GM19438 (cell line): Measurements from ENCODE around the gene GNAT1.

ENCODE experiments used
- ATAC-seq: cut with Tn5 transposase; IDR thresholded peaks from one replicate; pipeline ENCODE4 v1.9.1; 2021; ENCODE audit warnings: low read depth; ENCODE audit not compliant: unreplicated experiment

Gene GNAT1

DNA sequence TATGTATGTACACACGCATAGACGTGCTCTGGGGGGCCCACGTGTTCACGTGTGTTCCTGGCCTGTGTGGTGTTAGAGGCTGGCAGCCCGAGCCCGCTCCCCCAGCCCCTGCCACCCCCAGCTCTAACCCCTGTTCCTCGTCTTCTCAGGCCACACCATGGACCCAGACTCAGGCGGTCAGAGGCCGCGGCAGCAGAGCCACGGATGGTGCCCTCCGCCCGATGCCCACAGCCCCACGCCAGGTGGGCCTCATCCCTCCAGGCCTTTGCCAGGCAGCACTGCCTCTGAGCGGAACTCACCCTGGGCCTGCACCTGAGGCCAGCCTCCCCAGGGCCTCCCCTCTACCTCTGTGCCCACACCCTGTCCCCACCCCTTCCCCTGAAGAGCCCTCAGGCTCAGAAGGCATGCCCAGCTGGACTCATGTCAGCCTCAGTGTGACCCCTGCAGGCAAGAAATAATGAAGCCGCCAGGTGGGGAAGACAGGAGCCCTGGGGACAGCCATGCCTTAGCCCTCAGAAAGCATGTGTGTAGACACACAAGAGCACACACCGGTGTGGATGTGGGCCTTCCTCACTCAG is 16.4 kb upstream of the GNAT1 start:
- ATAC-seq = no peak

DNA sequence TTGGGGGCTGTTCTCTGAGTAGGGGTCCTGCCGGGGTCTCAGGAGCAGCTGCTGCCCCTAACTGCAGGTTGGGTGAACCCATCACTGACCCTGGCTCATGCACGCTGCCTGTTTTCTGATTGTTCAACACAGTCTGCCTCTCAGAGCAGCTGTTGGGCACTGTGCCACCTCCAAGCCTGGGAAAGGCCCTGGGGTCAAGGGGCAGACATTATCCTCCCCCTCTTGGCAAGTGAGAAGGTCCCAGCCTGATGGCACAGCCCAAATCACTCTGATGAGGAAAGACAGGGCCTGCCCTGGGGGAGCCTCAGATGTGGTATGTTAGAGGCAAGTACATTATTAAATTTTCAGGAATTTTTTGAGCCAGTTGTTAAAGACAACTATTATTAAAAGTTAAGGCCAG is 14.1 kb upstream of the GNAT1 start:
- ATAC-seq = no peak

DNA sequence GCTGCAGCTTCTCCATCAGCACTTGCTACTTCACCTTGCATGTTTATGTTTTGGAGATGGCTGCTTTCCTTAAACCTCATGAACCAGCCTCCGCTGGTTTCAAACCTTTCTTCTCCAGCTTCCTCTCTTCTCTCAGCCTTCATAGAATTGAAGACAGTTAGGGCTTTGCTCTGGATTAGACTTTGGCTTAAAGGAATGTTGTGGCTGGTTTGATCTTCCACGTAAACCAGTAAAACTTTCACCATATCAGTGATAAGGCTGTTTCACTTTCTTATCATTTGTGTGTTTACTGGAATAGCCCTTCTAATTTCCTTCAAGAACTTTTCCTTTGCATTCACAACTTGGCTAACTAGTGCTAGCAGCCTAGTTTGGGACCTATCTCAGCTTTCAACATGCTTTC is 11.7 kb upstream of the GNAT1 start:
- ATAC-seq = no peak

DNA sequence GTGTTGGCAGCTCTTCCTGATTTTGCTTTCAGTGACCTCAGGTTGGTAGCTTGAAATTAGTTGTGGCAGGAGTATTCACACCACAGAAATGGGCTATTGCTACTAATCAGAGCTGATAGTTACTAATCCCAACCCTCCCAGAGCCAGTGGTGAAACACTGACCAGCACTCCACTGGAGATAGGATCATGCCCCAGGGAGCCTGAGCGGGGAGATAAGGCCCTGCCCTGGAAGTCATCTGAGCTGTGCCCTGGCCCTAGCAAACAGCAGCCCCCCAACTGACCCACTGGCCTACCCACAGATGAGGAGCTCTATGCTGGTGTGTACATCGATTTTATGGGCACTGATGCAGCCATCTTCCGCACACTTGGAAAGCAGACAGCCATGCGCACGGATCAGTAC is 9.4 kb upstream of the GNAT1 start:
- no peak for ATAC-seq

DNA sequence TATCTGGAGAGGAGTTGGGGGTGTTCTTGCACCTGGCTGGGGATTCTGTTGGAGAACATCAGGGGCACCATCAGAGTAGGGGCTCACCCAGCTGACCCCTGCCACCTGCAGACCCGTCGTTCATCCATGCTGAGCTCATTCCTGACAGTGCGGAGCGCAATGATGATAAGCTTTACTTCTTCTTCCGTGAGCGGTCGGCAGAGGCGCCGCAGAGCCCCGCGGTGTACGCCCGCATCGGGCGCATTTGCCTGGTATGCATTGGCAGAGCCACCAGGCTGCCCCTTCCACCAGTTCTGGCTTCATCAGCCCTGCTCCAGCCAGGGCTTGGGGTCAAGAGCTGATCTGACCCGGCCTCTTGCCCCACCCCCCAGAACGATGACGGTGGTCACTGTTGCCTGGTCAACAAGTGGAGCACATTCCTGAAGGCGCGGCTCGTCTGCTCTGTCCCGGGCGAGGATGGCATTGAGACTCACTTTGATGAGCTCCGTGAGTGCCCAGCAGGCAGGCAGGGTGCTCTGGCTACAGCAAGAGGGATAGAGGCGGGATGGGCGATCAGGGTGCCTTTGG is 8.8 kb upstream of the GNAT1 start:
- ATAC-seq = no peak

DNA sequence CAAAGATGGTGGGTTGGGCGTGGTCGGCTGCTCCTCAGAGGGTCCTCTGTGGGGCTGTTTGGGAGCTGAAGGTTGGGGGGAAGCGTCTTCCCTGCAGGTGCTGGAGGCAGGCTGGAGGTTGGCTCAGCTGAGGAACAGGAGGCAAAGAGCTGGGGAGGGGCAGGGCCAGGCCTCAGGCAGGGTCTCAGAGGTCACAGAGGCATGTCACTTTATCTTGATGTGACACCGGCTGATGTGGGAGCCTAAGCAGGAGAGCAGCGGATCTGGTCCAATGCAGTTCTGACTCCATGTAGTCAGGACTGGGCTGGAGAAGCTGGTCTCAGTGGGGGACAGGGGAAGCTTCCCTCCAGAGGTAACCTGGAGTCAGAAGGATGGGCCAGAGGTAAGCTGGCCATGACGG is 7.7 kb upstream of the GNAT1 start:
- no peak for ATAC-seq

DNA sequence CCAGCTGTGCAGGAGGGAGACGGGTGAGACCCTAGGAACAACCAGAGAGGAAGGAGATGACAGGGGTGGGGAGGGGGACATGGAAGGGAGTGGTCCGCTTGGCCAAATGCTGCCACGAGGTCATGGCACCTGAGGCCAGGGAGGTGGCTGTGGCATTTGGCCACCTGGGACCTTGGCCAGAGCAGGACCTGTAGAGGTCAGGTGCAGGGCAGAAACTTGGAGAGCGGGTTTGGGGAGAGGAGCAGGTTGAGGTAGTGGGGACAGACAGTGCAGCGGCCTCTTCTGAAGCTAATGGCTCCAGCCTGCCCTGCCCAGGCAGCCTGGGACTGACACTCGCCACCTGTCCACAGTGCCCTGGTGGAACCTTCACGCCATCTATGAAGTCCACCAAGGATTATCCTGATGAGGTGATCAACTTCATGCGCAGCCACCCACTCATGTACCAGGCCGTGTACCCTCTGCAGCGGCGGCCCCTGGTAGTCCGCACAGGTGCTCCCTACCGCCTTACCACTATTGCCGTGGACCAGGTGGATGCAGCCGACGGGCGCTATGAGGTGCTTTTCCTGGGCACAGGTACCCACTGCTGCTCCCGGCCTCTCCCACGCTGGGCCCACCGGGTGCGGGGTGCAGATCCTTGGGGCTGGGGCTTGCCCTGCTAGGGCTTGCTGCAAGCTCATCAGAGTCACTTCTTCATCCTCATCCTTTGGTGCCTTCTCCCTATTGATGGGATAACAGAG is 7.0 kb upstream of the GNAT1 start:
- ATAC-seq = no peak

DNA sequence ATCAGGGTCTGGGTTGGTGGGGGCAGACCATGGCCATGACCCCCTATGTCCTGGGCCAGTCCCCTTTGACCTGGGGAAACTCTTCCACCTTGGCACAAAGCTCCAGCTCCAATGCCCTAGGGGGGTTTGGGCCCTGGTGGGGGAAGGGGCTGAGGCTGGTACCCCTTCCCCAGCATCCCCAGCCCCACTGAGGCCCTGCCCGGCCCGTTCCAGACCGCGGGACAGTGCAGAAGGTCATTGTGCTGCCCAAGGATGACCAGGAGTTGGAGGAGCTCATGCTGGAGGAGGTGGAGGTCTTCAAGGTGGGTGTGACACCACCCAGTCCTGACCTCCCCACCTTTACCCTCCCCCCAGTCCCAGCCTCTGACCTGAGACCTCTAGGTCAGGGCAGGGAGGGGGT is 6.2 kb upstream of the GNAT1 start:
- ATAC-seq = no peak

DNA sequence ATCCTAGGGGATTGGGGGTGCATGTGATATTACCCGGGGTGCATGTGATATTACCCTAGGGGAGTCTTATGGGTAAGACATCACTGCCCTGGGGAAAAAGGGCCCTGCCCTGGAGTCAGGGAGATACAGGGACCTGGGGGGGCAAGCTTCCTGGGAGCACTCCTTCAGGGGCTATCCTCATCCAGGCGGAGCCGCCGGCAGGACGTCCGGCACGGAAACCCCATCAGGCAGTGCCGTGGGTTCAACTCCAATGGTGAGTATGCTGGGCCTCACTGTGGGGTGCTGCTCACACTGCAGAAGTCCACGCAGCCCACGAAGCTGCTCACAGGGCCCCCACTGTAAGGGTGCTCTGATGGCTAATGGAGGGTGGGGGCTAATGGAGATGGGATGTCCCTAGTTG is 5.3 kb upstream of the GNAT1 start:
- no peak for ATAC-seq

DNA sequence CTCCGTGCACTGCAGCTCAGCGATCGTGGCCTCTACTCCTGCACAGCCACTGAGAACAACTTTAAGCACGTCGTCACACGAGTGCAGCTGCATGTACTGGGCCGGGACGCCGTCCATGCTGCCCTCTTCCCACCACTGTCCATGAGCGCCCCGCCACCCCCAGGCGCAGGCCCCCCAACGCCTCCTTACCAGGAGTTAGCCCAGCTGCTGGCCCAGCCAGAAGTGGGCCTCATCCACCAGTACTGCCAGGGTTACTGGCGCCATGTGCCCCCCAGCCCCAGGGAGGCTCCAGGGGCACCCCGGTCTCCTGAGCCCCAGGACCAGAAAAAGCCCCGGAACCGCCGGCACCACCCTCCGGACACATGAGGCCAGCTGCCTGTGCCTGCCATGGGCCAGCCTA is 3.7 kb upstream of the GNAT1 start:
- no peak for ATAC-seq

DNA sequence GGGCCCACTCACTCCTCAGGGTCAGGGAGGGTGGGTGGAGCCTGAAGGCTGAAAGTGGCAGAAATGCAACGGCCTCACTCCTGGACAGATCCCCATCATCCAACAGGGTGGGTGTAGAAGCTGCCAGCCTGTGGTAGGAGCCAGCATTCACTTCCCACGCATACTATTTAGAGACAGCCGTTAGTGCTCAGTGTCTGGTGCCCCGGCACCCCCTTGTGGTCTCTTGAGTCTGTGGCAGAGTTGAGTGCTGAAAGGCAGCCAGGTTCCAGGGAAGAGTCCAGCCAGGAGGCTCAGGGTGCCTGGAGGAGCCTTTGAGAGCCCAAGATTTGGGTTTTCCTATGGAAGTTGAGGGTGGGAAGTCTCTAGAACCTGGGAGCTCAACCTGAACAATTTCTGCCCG is 2.1 kb upstream of the GNAT1 start:
- no peak for ATAC-seq

DNA sequence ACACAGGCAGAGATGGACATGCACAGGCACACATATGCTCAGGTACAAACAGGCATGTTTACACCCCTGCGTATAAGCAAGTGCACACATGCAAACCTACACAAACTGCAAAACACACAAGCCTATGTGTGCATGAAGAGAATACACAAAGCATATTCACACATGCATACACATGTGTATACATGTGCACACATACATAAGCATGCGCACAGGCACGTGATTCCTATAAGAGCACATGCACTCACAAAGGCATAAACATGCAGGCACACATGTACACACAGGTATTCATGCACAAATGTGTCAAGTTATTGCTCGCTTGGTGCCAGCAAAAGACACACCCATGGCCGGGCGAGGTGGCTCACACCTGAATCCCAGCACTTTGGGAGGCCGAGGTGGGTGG is 1.4 kb upstream of the GNAT1 start:
- no peak for ATAC-seq

DNA sequence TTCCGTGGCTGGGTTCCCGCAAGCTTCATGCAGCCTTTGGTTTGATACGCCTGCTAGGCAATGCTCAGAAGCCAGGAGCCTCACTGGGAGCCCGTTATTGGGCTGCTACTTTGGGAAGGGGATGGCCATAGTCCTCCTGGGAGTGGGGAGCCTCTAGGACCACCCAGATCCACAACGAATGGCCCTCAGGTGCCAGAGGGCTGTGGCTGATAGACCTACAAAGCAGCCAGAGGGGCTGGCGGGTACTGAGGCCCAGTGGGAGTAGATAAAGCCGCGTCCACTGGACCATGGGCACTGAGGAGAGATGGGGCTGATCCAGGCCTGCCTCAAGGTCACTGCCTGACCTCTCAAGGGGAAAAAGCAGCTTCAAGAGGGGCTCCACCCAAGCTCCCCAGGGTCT is 714 bp downstream of the GNAT1 start:
- ATAC-seq = no peak

DNA sequence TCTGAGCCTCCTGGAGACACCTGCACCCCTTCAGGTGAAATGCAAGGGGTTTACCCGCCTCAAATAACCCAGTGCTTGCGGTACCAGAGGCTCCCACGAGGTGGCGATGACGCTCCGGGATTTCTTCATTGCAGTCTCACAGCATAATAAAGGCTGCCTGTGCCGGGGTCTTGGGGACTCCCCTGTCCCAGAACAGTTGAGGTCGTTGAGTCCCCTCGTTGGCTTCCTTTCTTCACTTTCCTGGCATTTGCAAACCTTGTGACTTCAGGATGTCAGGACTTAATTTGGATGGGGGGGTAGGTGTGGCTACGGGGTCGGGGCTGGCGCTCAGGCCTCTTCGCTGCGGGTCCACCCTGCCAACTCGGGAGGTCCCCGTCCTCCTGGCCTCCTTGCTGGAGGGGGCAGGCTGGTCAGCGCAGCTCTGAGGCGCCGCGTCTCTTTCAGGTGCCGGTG is 1.3 kb downstream of the GNAT1 start:
- no peak for ATAC-seq

DNA sequence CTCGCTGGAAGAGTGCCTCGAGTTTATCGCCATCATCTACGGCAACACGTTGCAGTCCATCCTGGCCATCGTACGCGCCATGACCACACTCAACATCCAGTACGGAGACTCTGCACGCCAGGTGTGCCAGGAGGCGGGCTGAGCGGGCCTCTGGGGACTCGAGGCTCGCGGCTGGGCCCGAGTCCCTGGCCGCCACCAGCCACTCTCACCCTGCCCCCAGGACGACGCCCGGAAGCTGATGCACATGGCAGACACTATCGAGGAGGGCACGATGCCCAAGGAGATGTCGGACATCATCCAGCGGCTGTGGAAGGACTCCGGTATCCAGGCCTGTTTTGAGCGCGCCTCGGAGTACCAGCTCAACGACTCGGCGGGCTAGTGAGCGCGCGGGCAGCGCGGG is 1.9 kb downstream of the GNAT1 start:
- no peak for ATAC-seq

DNA sequence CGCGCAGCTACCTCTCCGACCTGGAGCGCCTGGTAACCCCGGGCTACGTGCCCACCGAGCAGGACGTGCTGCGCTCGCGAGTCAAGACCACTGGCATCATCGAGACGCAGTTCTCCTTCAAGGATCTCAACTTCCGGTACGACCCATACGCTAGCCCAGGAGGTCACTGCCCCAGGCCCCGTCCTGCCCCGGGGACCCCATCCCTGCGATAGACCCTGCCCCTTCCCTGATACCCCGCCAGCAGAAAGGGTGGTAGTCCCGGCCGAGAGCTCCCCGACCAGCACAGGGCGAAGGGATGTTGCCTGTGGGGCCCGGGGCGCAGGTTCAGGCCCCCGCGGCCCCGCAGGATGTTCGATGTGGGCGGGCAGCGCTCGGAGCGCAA is 2.3 kb downstream of the GNAT1 start:
- no peak for ATAC-seq

DNA sequence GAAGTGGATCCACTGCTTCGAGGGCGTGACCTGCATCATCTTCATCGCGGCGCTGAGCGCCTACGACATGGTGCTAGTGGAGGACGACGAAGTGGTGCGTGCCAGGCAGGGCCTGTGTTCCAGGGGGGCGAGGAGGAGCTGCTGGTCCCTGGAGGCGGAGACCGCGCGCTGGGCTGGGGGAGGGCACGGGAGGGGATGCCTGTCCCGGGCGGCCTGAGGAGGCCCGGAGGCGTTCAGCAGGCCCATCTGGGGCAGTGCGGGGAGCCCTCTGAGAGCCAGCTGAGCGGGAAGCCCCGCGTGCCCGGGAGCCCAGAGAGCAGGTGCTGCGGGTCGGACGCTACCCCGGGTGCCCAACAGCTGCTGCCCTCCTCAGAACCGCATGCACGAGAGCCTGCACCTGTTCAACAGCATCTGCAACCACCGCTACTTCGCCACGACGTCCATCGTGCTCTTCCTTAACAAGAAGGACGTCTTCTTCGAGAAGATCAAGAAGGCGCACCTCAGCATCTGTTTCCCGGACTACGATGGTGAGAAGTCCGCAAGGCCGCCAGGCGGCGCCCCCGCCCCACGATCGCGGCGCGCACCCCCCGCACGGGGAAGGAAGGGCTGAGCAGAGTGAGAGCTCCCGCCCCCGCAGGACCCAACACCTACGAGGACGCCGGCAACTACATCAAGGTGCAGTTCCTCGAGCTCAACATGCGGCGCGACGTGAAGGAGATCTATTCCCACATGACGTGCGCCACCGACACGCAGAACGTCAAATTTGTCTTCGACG is 2.9 kb downstream of the GNAT1 start:
- ATAC-seq = no peak

DNA sequence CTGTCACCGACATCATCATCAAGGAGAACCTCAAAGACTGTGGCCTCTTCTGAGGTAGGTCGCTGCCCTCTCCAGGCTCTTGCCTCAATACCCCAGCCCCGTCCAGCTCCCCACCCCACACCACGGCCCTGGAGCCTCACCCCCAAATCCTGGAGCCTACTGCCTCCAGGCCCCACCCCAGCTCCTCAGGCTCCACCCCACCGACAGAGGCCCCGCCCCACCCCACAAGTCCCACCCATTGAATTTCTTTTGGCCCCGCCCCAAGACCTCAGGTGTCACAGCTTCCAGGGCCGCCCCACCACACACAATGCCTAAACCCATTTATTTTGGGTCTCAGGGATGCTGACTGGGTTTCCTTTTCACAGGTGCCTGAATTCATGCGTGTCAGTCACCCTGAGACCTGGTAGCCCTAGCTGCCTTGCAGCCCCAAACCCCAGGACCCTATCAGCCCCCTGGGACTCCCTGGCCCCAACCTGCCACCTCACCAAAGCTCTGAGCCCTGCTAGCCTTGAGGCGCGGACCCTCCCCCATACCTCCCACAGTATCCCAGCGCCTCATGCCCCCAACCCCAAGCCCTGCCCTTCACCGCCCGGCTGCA is 3.6 kb downstream of the GNAT1 start:
- ATAC-seq = no peak

DNA sequence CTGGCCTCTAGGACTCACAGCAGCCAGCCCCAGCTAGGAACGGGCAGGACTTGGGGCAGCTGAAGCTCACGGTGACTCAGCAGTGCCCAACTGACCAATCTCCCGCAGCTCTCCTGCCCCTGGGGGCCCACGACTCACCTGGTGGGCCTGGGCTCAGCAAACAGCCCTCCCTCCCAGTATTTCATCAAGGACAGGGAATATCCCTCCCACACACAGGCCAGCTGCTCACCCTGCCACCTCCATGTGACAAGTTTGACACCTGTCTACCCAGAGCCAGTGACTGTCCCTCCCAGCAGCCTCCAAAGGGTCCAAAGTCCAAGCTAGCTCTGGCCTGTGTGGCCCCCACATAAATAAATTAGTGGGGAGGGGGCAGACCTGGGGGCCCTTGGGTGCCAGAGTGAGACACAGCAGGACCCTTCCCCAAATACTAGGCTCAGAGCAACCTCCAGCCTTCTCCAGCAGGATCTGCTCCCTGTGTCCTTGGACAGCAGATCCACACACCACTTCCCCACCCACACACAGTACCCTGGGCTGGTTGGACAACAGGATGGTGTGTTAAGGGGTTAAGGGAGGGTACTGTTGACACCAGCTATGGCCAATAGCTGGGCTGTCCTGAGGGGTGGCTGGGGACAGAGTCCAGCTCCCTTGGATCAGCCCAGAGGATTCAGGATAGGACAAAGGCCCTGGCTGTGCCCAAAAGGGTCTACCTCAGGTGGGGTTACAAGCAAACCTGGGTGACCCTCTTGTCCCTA is 4.3 kb downstream of the GNAT1 start:
- no peak for ATAC-seq

DNA sequence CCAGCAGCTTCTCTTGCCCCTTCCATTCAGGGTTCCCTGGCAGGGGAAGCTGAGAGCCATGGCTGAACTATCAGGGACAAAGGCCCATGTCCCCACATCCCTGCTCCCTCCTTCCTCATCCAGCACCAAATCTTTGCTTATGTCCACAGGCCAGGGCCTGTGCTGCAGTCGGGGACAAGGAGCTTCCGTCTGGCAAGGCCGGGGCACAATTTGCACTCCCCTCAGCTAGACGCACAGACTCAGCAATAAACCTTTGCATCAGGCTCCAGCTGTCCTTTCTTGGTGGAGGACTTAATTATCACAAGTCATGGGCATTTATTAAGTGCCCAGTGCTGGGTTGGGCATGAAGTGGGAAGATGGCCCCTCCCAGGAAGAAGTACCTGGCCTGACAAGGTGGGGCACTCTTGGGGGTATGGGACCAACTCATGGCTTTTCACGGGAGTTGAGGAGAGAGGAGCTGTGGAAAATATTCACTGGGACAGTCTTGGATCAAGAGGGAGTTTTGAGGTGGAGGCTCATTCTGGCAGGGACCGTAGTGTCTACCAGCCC is 4.9 kb downstream of the GNAT1 start:
- ATAC-seq = no peak
